ENCODE measurements around the gene GZMM.

- no peak for TF ChIP-seq EZH2 (IDR thresholded peaks at IDR 0.05; ENCODE audit: insufficient read depth, poor library complexity, severe bottlenecking)
- TF ChIP-seq EZH2phosphoT487 (IDR thresholded peaks at IDR 0.05; ENCODE audit: insufficient read depth, low read depth), result no peak
Measured at GRCh38 chr19:555474-555808, 11.6 kb downstream of the GZMM start.
